HCT116 (cell line): ENCODE data around the gene DHX58. TPM values are rescaled to one million over a fixed set of nuclear protein-coding genes. Genes with fewer than 3 reads are reported as not detected.
A peak's percentile ranks its signal among the peaks of the same experiment; 100 is the strongest.

ENCODE experiments used
- ATAC-seq: fragments of 200-7000 bp; cut with Tn5 transposase; 2 replicates; pipeline ENCODE4 v1.9.1; 2020; ENCODE audit warnings: mild to moderate bottlenecking, moderate library complexity
- BruUV-seq: library from RNA; stranded (reverse); fragments of 400-500 nt; replicated peaks from 2 replicates; lab custom pipeline; 2021; lab: Mats Ljungman, UMichigan
- CTCF ChIA-PET: fragments of 300-600 bp; sonication (Branson Sonifier 250); formaldehyde crosslinking; loops from one replicate; lab custom pipeline; 2021; ENCODE audit warnings: antibody characterized with exemption; lab: Charles Lee
- POLR2A ChIA-PET: fragments of 300-600, 350-600 bp; sonication (Branson Sonifier 250); formaldehyde crosslinking; loops from one replicate; lab custom pipeline; 2021; ENCODE audit warnings: antibody characterized with exemption; lab: Charles Lee
- RAD21 ChIA-PET, 2 experiments: fragments of 300-600 bp; sonication (Branson Sonifier 250); formaldehyde crosslinking; loops; one replicate each; lab custom pipeline; 2023; ENCODE audit warnings: low total read pairs in 2 of 2; ENCODE audit not compliant: uncharacterized antibody in 2 of 2, unreplicated experiment in 2 of 2, low non-redundant PET in 1 of 2; lab: Charles Lee
- DNase-seq: peaks from one replicate; pipeline ENCODE4 v3.0.0-alpha.2; 2010; ENCODE audit warnings: low read depth, low spot score
- H2AFZ ChIP-seq: fragments of 200-600 bp; shearing (Covaris generic), sonication (generic); 2 replicates; pipeline ENCODE4 v1.6.1; 2017; ENCODE audit warnings: low read depth, mixed run types, mixed read lengths, antibody characterized with exemption, low read length; ENCODE audit not compliant: poor library complexity, severe bottlenecking
- H3K27ac ChIP-seq: 2 replicates; pipeline ENCODE4 v1.5.1; 2012; ENCODE audit warnings: low read depth, low read length
- H3K27me3 ChIP-seq: fragments of 200-600 bp; sonication (generic); 2 replicates; pipeline ENCODE4 v1.6.1; 2016; ENCODE audit warnings: mixed run types, low read length, mixed read lengths; ENCODE audit not compliant: insufficient read depth
- H3K36me3 ChIP-seq, 2 experiments: fragments of 200-500 bp in 1 of 2; fragments of 200-600 bp in 1 of 2; sonication (Bioruptor generic) in 1 of 2; sonication (generic) in 1 of 2; 2 replicates each; pipeline versions ENCODE4 v1.5.1 to v1.6.1; 2014 to 2016; ENCODE audit warnings: low read length in 2 of 2, inconsistent platforms in 1 of 2, mixed read lengths in 1 of 2, mixed run types in 1 of 2; ENCODE audit not compliant: insufficient read depth in 2 of 2, control insufficient read depth in 1 of 2
- H3K4me1 ChIP-seq, 2 experiments: fragments of 200-600 bp in 1 of 2; sonication (generic) in 1 of 2; 2 replicates each; pipeline versions ENCODE4 v1.5.1 to v1.6.1; 2012 to 2017; ENCODE audit warnings: low read length in 2 of 2, inconsistent platforms in 1 of 2, mild to moderate bottlenecking in 1 of 2, mixed read lengths in 1 of 2, mixed run types in 1 of 2, moderate library complexity in 1 of 2; ENCODE audit not compliant: insufficient read depth in 2 of 2, control insufficient read depth in 1 of 2
- H3K4me2 ChIP-seq: fragments of 200-600 bp; sonication (generic); 2 replicates; pipeline ENCODE4 v1.6.1; 2017; ENCODE audit warnings: mixed run types, low read length, mixed read lengths
- H3K4me3 ChIP-seq, 2 experiments: fragments of 200-600 bp in 1 of 2; sonication (generic) in 1 of 2; replicated peaks in 1 of 2; 2 replicates each; pipeline ENCODE4 v1.5.1; 2011 to 2016; ENCODE audit warnings: low read length in 2 of 2, control low read depth in 1 of 2, low read depth in 1 of 2, mild to moderate bottlenecking in 1 of 2, mixed read lengths in 1 of 2, mixed run types in 1 of 2
- H3K79me2 ChIP-seq: fragments of 200-600 bp; sonication (generic); 2 replicates; pipeline ENCODE4 v1.6.1; 2017; ENCODE audit warnings: mild to moderate bottlenecking, mixed run types, low read length, moderate library complexity, mixed read lengths; ENCODE audit not compliant: insufficient read depth
- H3K9ac ChIP-seq: fragments of 200-600 bp; sonication (generic); 2 replicates; pipeline ENCODE4 v1.6.1; 2016; ENCODE audit warnings: low read length, mixed read lengths
- H3K9me2 ChIP-seq: fragments of 200-600 bp; sonication (generic), shearing (Covaris generic); 2 replicates; pipeline ENCODE4 v1.6.1; 2017; ENCODE audit warnings: mixed run types, mild to moderate bottlenecking, moderate library complexity; ENCODE audit not compliant: insufficient read depth
- H3K9me3 ChIP-seq, 2 experiments: fragments of 200-500 bp in 1 of 2; fragments of 200-600 bp in 1 of 2; sonication (Bioruptor generic) in 1 of 2; sonication (generic) in 1 of 2; 2 replicates each; pipeline ENCODE4 v1.6.1; 2014 to 2017; ENCODE audit warnings: low read length in 2 of 2, mixed read lengths in 2 of 2, inconsistent platforms in 1 of 2, low read depth in 1 of 2, mild to moderate bottlenecking in 1 of 2, mixed run types in 1 of 2, moderate library complexity in 1 of 2; ENCODE audit not compliant: control insufficient read depth in 1 of 2, insufficient read depth in 1 of 2
- H4K20me1 ChIP-seq: fragments of 200-600 bp; sonication (generic), shearing (Covaris generic); 2 replicates; pipeline ENCODE4 v1.6.1; 2017; ENCODE audit warnings: mixed run types, mild to moderate bottlenecking, moderate library complexity; ENCODE audit not compliant: insufficient read depth
- CBX3 ChIP-seq: IDR thresholded peaks from 2 replicates; pipeline ENCODE4 v1.6.1; 2012; ENCODE audit warnings: low read depth
- CEBPB ChIP-seq: IDR thresholded peaks from 2 replicates; pipeline ENCODE4 v1.6.1; 2012; ENCODE audit warnings: low read depth
- EGR1 ChIP-seq: IDR thresholded peaks from 2 replicates; pipeline ENCODE4 v1.6.1; 2012; ENCODE audit warnings: low read depth
- EZH2 ChIP-seq: fragments of 200-600 bp; sonication (generic); IDR thresholded peaks from 2 replicates; pipeline ENCODE4 v1.6.1; 2017; ENCODE audit warnings: antibody characterized with exemption, mixed run types
- EZH2phosphoT487 ChIP-seq: fragments of 200-600 bp; IDR thresholded peaks from 2 replicates; pipeline ENCODE4 v1.6.1; 2018; ENCODE audit warnings: antibody characterized with exemption, borderline replicate concordance
- FOSL1 ChIP-seq: IDR thresholded peaks from 2 replicates; pipeline ENCODE4 v1.6.1; 2012; ENCODE audit warnings: low read depth
- JUND ChIP-seq: IDR thresholded peaks from 2 replicates; pipeline ENCODE4 v1.6.1; 2012
- RAD21 ChIP-seq: IDR thresholded peaks from 2 replicates; pipeline ENCODE4 v1.6.1; 2012; ENCODE audit warnings: low read depth, mild to moderate bottlenecking
- SIN3A ChIP-seq: IDR thresholded peaks from 2 replicates; pipeline ENCODE4 v1.6.1; 2012; ENCODE audit warnings: low read depth
- SP1 ChIP-seq: IDR thresholded peaks from 2 replicates; pipeline ENCODE4 v1.6.1; 2012; ENCODE audit warnings: low read depth
- YY1 ChIP-seq: IDR thresholded peaks from 2 replicates; pipeline ENCODE4 v1.6.1; 2011; ENCODE audit warnings: low read length, low read depth, moderate library complexity, mild to moderate bottlenecking; ENCODE audit not compliant: insufficient replicate concordance; ENCODE audit errors: extremely low read depth
- ZFX ChIP-seq: fragments of 450-650 bp; IDR thresholded peaks from 2 replicates; pipeline ENCODE4 v1.6.1; 2017
- intact Hi-C: fragments of 100-400 bp; cut with micrococcal nuclease; formaldehyde crosslinking; loops from 2 replicates; pipeline ENCODE4 v1.10.0; 2022
- total RNA-seq: library from RNA; stranded (reverse); gene quantifications from one replicate; pipeline ENCODE4 v1.2.1, GENCODE V29; 2021; ENCODE audit not compliant: unreplicated experiment
- TF ChIP-seq, protein P1 (sequence below): IDR thresholded peaks from 2 replicates; pipeline ENCODE4 v1.6.1; 2012
- TF ChIP-seq, protein P2 (sequence below): IDR thresholded peaks from 2 replicates; pipeline ENCODE4 v1.6.1; 2011; ENCODE audit warnings: mild to moderate bottlenecking, low read length, moderate library complexity; ENCODE audit not compliant: insufficient replicate concordance; ENCODE audit errors: extremely low read depth
- TF ChIP-seq, protein P3 (sequence below): IDR thresholded peaks from 2 replicates; pipeline ENCODE4 v1.6.1; 2012
- TF ChIP-seq, protein P4 (sequence below), 3 experiments: fragments of 200-600 bp in 1 of 3; sonication (generic) in 1 of 3; IDR thresholded peaks in 2 of 3; conservative IDR thresholded peaks in 1 of 3; 2 replicates each; pipeline ENCODE4 v1.5.1; 2012 to 2017; ENCODE audit warnings: low read depth in 2 of 3, low read length in 2 of 3, antibody characterized with exemption in 1 of 3, borderline replicate concordance in 1 of 3, control low read depth in 1 of 3, mild to moderate bottlenecking in 1 of 3, mixed read lengths in 1 of 3, mixed run types in 1 of 3, moderate library complexity in 1 of 3; ENCODE audit not compliant: insufficient read depth in 1 of 3

DHX58 gene
- total RNA-seq, 1 experiment from 2014 or later: 1.2 TPM

DNA sequence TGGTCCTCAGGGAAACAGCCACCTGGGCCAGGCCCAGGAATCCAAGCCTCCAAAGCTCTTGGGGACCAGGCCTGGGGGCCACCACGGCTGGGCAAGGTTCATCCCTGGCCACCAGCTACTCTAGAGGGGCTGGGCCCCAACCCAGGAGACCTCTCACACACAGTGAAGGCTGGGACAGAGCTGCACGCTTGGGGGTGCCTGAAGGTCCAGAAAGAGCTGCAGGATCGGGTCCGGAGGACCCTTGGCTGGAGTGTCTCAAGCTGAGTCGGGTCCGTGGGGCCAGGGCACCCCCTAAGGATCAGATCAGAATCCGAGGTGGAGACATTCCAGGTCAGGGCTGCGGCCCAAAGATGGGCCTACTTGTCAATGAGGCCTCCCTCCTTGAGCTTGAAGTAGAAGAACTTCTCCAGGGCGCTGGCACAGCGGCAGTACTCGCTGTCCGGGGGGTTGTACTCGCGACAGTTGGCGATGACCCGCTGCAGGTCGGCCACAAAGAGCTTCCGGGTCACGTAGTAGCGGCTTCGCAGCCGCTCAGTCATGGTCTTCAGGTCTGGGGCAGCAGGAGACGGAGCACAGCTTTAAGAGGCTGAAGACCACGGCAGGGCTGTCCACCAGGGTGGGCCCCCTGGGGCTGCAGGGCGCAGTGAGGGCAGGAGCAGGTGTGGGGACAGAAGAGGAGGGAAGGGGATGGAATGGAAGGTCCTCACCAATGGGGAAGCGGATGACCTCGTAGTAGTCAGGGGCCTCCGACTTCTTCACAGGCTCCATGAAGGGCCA is 967 bp upstream of the DHX58 start:
- Histone ChIP-seq H3K9me3 (no peaks in the 10 kb centered on the region), H2AFZ (no peak overlapping the region), H3K4me3 (no peak overlapping the region), H3K27me3 (no peaks in the 10 kb centered on the region), H3K27ac (no peak overlapping the region), H3K9me2 (no peaks in the 10 kb centered on the region), H4K20me1 (no peaks in the 10 kb centered on the region), H3K4me2 (no peak overlapping the region), H3K9ac (no peak overlapping the region), H3K36me3 (peaks cover 3 to 11% of the 10 kb centered on the region in 2 experiments)
- intact Hi-C loops: no loop called here
- no peak for ATAC-seq
- POLR2A ChIA-PET: no interaction called here
- TF ChIP-seq CEBPB: no peak
- TF ChIP-seq FOSL1: no peak
- TF ChIP-seq, protein P1, sequence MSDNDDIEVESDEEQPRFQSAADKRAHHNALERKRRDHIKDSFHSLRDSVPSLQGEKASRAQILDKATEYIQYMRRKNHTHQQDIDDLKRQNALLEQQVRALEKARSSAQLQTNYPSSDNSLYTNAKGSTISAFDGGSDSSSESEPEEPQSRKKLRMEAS: no peak
- no peak for TF ChIP-seq EZH2phosphoT487
- TF ChIP-seq, protein P2, sequence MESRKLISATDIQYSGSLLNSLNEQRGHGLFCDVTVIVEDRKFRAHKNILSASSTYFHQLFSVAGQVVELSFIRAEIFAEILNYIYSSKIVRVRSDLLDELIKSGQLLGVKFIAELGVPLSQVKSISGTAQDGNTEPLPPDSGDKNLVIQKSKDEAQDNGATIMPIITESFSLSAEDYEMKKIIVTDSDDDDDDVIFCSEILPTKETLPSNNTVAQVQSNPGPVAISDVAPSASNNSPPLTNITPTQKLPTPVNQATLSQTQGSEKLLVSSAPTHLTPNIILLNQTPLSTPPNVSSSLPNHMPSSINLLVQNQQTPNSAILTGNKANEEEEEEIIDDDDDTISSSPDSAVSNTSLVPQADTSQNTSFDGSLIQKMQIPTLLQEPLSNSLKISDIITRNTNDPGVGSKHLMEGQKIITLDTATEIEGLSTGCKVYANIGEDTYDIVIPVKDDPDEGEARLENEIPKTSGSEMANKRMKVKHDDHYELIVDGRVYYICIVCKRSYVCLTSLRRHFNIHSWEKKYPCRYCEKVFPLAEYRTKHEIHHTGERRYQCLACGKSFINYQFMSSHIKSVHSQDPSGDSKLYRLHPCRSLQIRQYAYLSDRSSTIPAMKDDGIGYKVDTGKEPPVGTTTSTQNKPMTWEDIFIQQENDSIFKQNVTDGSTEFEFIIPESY: no peak
- no peak for TF ChIP-seq SIN3A
- TF ChIP-seq JUND: no peak
- TF ChIP-seq RAD21: no peak
- TF ChIP-seq, protein P3, sequence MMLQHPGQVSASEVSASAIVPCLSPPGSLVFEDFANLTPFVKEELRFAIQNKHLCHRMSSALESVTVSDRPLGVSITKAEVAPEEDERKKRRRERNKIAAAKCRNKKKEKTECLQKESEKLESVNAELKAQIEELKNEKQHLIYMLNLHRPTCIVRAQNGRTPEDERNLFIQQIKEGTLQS: no peak
- no peak for TF ChIP-seq EZH2
- no peak for TF ChIP-seq SP1
- TF ChIP-seq EGR1: no peak
- TF ChIP-seq CBX3: no peak
- TF ChIP-seq, protein P4, sequence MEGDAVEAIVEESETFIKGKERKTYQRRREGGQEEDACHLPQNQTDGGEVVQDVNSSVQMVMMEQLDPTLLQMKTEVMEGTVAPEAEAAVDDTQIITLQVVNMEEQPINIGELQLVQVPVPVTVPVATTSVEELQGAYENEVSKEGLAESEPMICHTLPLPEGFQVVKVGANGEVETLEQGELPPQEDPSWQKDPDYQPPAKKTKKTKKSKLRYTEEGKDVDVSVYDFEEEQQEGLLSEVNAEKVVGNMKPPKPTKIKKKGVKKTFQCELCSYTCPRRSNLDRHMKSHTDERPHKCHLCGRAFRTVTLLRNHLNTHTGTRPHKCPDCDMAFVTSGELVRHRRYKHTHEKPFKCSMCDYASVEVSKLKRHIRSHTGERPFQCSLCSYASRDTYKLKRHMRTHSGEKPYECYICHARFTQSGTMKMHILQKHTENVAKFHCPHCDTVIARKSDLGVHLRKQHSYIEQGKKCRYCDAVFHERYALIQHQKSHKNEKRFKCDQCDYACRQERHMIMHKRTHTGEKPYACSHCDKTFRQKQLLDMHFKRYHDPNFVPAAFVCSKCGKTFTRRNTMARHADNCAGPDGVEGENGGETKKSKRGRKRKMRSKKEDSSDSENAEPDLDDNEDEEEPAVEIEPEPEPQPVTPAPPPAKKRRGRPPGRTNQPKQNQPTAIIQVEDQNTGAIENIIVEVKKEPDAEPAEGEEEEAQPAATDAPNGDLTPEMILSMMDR (IDR thresholded peaks at IDR 0.05 in 2 of 3, conservative IDR thresholded peaks at IDR 0.05 in 1 of 3; ENCODE audit: borderline replicate concordance in 1 of 3, insufficient read depth in 1 of 3, low read depth in 2 of 3, low read length in 2 of 3): no peak
- TF ChIP-seq YY1: no peak
- no peak for TF ChIP-seq ZFX
- TF ChIP-seq, all 23 proteins: peak for 0
- CTCF ChIA-PET: interaction anchor here (0.6 to 1.9 kb wide), 5 partner anchors 12 to 148 kb away, joined by 3 to 5 read pairs (median 3); no protein-coding TSS in a partner anchor
- RAD21 ChIA-PET: interaction anchor here in 1 of 2 experiments (1.3 kb wide), 1 partner anchor 88 kb away, joined by 3 read pairs; no protein-coding TSS in a partner anchor
- no peak for DNase-seq
- Histone ChIP-seq H3K4me1 (no peaks in the 10 kb centered on the region; a peak in 1 of 4 replicates), H3K79me2 (no peaks in the 10 kb centered on the region)
- TSS peak; percentile 54 for BruUV-seq
